Measurements from ENCODE around the gene TLL2. TPM values are rescaled to one million over a fixed set of nuclear protein-coding genes. Genes with fewer than 3 reads are reported as not detected.

TLL2 gene
- total RNA-seq, 1 donor from 2014 or later = not detected

DNA sequence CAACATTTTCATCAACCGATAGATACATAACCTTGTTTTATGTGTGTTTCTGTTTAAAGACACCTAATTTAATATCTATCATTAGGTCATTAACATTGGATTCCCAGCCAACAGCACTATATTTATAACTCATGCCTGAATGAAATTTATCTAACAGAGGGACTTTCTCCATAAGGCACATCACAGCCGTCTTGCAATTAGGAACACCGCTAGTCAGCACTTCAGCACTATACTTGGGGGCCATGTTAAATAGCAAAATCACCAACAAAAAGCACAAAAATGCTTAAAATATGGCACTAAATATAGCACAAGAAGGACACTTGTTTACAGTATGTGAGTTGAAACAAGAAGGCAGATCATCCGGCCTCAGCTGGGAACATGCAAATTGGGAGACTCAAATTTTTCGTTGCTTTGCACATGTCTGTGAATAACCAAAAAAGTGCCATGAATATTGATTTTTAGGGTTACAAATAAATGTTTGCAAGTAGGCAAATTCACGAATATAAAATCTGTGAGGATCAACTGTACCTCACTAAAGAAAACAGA, 51.0 kb downstream of the TLL2 start:
- intact Hi-C loops (cut with DNase I) = no loop called here
- DNase-seq (no peak), ATAC-seq (no peak)
- H3K27ac ChIP-seq = no peak overlapping the region
- no peaks in the 10 kb centered on the region for H3K4me1 ChIP-seq
- no peak overlapping the region for H3K4me3 ChIP-seq
- H3K36me3 ChIP-seq = no peaks in the 10 kb centered on the region
- TF ChIP-seq, protein P1, sequence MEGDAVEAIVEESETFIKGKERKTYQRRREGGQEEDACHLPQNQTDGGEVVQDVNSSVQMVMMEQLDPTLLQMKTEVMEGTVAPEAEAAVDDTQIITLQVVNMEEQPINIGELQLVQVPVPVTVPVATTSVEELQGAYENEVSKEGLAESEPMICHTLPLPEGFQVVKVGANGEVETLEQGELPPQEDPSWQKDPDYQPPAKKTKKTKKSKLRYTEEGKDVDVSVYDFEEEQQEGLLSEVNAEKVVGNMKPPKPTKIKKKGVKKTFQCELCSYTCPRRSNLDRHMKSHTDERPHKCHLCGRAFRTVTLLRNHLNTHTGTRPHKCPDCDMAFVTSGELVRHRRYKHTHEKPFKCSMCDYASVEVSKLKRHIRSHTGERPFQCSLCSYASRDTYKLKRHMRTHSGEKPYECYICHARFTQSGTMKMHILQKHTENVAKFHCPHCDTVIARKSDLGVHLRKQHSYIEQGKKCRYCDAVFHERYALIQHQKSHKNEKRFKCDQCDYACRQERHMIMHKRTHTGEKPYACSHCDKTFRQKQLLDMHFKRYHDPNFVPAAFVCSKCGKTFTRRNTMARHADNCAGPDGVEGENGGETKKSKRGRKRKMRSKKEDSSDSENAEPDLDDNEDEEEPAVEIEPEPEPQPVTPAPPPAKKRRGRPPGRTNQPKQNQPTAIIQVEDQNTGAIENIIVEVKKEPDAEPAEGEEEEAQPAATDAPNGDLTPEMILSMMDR (IDR thresholded peaks at IDR 0.05) = no peak
- no peaks in the 10 kb centered on the region for H3K27me3 ChIP-seq
- H3K9me3 ChIP-seq = no peaks in the 10 kb centered on the region

GRCh38 chr10:96460316-96460715, 53.4 kb downstream of the TLL2 start:
- no peak for DNase-seq
- ATAC-seq = no peak

DNA sequence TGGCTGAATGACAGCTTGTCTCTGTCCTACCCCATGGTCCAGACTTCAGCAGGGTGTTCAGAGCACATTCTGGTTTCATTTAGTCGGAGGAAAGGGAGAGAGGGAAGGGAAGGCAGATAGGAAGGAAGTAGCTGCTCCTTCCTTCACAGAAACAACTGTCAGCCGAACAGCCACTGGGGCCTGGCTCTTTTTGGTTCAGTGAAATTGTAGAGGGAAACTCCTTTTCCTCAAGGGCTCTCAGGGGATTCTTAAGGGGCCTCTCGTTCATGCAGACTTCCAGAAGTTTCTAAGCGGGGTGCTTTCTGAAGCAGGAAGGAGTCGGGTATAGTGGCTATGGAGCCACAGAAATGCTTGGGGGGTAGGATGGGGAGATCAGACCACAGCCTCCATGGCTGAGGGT, 56.4 kb downstream of the TLL2 start:
- Histone ChIP-seq H3K36me3 (no peaks in the 10 kb centered on the region), H3K27ac (no peak overlapping the region), H3K27me3 (no peaks in the 10 kb centered on the region), H3K4me3 (no peak overlapping the region), H3K9me3 (no peaks in the 10 kb centered on the region), H3K4me1 (no peaks in the 10 kb centered on the region)
- no peak for ATAC-seq
- TF ChIP-seq, protein P1 (IDR thresholded peaks at IDR 0.05) = no peak
- intact Hi-C loops (cut with DNase I) = no loop called here
- no peak for DNase-seq

More at GRCh38 chr10:96460316-96460715, 53.4 kb downstream of the TLL2 start:
- no peak overlapping the region for H3K27ac ChIP-seq
- H3K27me3 ChIP-seq = no peaks in the 10 kb centered on the region
- no peaks in the 10 kb centered on the region for H3K9me3 ChIP-seq
- no peak overlapping the region for H3K4me3 ChIP-seq
- no peaks in the 10 kb centered on the region for H3K4me1 ChIP-seq
- intact Hi-C loops (cut with DNase I) = no loop called here
- H3K36me3 ChIP-seq = no peaks in the 10 kb centered on the region
- TF ChIP-seq, protein P1 (IDR thresholded peaks at IDR 0.05) = no peak

DNA sequence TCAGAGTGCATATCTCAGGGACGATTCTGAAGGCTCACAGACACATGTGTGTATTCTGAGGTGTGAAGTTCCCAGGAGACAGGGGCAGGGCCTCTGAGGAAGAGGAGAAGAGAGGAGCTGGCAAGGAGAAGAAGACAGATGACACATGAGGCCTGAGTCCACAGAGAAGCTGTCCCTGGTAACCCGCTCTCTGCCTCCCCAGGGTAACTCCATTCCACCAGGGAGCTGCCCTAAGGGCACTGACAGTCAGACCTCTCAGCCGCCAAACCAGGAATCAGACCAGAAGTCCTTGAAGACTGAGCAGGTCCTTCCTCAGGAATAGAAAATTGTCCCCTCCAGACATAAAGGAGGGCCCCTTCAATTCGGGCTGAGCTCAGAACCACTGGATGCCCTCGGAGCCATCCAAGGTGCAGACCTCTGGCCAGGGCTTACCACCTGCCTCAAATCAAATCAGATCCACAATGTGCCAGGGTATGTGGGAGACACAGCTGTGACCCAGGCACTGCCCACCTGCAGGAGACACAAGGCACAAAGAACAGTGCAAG, 57.4 kb downstream of the TLL2 start:
- no peak overlapping the region for H3K4me3 ChIP-seq
- no peaks in the 10 kb centered on the region for H3K9me3 ChIP-seq
- no peak for DNase-seq
- no peaks in the 10 kb centered on the region for H3K27me3 ChIP-seq
- intact Hi-C loops (cut with DNase I) = no loop called here
- no peaks in the 10 kb centered on the region for H3K36me3 ChIP-seq
- H3K27ac ChIP-seq = no peak overlapping the region
- TF ChIP-seq, protein P1 (IDR thresholded peaks at IDR 0.05) = no peak
- no peaks in the 10 kb centered on the region for H3K4me1 ChIP-seq
- ATAC-seq = no peak

DNA sequence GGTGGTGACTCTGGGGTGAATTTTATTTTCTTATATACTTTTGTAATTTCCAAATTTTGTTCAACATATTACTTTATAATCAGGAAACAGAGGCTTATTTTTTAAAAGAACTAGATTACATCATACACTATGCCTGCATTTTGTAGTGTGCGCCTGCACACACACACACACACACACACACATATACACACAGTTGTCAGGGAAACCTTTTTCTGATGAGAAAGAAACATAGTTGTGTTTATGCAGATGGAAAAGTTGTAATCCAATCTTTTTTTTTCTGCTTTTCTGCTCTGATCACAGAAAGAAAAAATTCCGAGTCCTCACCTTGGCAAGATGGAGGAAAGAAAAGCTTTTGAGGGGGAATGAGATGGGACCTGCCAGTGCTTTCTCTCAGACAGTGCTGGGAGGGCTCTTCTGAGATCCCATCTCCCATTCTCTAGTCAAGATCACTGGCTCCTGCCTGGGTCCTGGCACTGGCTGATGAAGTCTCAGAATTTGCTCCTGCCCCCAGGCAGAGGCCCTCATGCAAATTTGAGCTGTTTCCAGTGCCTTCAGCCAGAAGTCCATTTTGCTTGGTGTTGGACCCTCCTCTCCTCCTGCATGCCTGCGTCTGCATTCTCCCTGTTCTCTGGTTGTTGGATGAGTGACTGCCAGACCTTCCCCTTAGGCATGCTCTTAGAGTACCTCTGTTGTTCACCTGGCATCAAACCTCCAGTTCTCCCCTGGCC, 59.7 kb downstream of the TLL2 start:
- intact Hi-C loops (cut with DNase I) = no loop called here
- DNase-seq = no peak
- no peak for ATAC-seq
- Histone ChIP-seq H3K4me3 (no peak overlapping the region), H3K27ac (no peak overlapping the region), H3K27me3 (no peaks in the 10 kb centered on the region), H3K36me3 (no peaks in the 10 kb centered on the region), H3K9me3 (no peaks in the 10 kb centered on the region), H3K4me1 (no peaks in the 10 kb centered on the region)
- TF ChIP-seq, protein P1 (IDR thresholded peaks at IDR 0.05) = no peak
